ENCODE results near the gene SRC. TPM values are rescaled to one million over a fixed set of nuclear protein-coding genes. Genes with fewer than 3 reads are reported as not detected.

Gene SRC
- polyA plus RNA-seq, 1 of the 3 experiments (the other 2 are of a cell fraction), result 23.8 TPM

DNA sequence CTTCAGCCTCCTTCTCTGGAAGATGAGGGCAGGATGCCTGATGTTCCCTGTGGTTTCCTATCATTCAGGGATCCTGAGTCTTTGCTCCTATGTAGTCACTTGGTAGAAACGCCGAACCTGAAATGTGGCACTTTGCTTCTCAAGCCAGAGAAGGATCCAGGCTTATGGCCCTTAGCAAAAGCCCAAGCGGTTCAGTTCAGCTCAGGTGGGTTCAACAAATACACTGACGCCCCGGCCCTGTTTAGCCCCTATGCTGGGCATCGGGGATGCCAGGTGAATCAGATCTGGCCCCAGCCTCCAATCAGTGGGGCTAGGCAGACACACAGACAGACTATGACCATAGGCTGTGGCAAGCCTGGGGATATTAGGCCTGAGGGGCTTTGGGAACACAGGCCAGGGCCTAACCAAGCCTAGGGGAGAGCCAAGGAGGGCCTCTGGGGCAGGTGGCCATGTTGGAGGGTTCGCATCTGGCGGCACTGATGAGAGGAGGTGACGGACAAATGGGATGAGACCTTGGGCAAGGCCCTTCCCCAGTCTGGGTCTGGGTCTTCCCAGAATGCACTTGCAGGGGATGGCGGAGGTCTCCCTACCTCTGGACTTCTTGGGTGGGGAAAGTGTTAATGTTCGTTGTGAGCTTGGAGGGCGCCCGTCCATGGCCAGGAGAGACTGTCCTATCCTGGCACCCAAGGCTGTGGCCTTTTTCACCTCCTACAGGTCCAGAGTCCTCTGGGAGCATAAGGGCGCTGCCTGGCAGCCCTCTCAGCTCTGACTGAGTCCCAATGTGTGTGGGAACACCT, 17.6 kb upstream of the SRC start:
- Histone ChIP-seq H3K4me3 (ENCODE audit: low read depth in 2 of 2, low read length in 1 of 2) (no peak overlapping the region), H3K27ac (ENCODE audit: low read depth in 2 of 2, low read length in 1 of 2) (peak overlapping the region in 1 of 2 experiments; percentile 53; a peak in 1 of 4 replicates), H3F3A (replicated peaks; ENCODE audit: insufficient read depth) (peaks cover 7% of the 10 kb centered on the region), H3K9ac (no peak overlapping the region), H3K27me3 (ENCODE audit: insufficient read depth) (no peaks in the 10 kb centered on the region), H3K4me2 (no peak overlapping the region), H4K20me1 (ENCODE audit: insufficient read depth) (no peaks in the 10 kb centered on the region), H3K9me2 (no peaks in the 10 kb centered on the region), H2AFZ (ENCODE audit: low read depth) (no peak overlapping the region), H3K36me3 (replicated peaks in 1 of 2; ENCODE audit: control insufficient read depth in 1 of 2, insufficient read depth in 2 of 2, low read length in 1 of 2) (no peaks in the 10 kb centered on the region), H3K9me3 (no peaks in the 10 kb centered on the region), H3K4me1 (ENCODE audit: control insufficient read depth in 1 of 2, insufficient read depth in 2 of 2, low read depth in 1 of 2, low read length in 1 of 2) (peaks cover 0 to 39% of the 10 kb centered on the region in 2 experiments; a peak in 2 of 4 replicates), H3K79me2 (ENCODE audit: insufficient read depth) (no peaks in the 10 kb centered on the region)
- DNase-seq, result no peak
- CTCF ChIA-PET, result interaction anchor here (0.6 to 1.6 kb wide), 5 partner anchors 9 to 127 kb away, joined by 3 to 5 read pairs (median 4); no protein-coding TSS in a partner anchor
- POLR2A ChIA-PET, result no interaction called here
- TF ChIP-seq SIN3A (IDR thresholded peaks at IDR 0.05; ENCODE audit: borderline replicate concordance, low read depth, low read length) (no peak), RAD21 (IDR thresholded peaks at IDR 0.05; ENCODE audit: low read length) (no peak), ELF1 (IDR thresholded peaks at IDR 0.05) (no peak), TEAD4 (IDR thresholded peaks at IDR 0.05; ENCODE audit: borderline replicate concordance, insufficient read depth) (no peak), FOSL2 (IDR thresholded peaks at IDR 0.05; ENCODE audit: borderline replicate concordance, low read depth) (no peak)
- TF ChIP-seq, protein P1, sequence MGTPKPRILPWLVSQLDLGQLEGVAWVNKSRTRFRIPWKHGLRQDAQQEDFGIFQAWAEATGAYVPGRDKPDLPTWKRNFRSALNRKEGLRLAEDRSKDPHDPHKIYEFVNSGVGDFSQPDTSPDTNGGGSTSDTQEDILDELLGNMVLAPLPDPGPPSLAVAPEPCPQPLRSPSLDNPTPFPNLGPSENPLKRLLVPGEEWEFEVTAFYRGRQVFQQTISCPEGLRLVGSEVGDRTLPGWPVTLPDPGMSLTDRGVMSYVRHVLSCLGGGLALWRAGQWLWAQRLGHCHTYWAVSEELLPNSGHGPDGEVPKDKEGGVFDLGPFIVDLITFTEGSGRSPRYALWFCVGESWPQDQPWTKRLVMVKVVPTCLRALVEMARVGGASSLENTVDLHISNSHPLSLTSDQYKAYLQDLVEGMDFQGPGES (IDR thresholded peaks at IDR 0.05; ENCODE audit: low read depth, low read length), result no peak
- TF ChIP-seq, protein P2, sequence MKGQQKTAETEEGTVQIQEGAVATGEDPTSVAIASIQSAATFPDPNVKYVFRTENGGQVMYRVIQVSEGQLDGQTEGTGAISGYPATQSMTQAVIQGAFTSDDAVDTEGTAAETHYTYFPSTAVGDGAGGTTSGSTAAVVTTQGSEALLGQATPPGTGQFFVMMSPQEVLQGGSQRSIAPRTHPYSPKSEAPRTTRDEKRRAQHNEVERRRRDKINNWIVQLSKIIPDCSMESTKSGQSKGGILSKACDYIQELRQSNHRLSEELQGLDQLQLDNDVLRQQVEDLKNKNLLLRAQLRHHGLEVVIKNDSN (IDR thresholded peaks at IDR 0.05; ENCODE audit: borderline replicate concordance, low read depth), result no peak
- 95% methylated on average over 11 of the region's 14 CpGs for WGBS (ENCODE audit: low lambda C conversion rate)

DNA sequence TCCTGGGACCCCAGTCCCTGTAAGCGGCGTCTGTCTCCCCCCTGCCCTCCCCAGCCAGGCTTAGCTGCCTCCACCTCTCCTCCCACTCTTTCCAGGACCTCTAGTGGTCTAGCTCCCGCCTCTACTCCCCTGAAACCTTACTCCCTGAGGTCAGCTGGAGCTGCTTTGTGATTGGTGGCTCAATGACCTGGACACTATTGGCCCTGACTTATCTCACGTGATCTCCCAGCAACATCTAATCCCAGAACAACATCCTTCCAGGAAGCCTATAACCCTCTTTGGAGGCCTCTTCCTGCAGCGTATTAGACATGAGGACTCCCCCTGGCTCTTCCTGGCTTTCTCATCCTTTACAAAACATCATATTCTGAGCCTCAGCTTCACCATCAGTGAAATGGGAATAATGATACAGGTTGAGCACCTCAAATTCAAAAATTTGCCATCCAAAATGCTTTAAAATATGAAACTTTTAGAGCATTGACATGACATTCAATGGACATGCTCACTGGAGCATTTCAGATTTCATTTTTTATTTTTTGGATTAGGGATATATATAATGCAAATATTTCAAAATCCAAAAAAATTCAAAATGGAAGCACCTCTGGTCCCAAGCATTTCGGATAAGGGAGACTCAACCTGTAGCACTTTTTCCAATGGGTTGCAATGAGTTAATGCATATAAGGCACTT, 16.3 kb upstream of the SRC start:
- WGBS (ENCODE audit: low lambda C conversion rate), result 93% methylated on average over 6 of the region's 6 CpGs
- Histone ChIP-seq H3K4me1 (ENCODE audit: control insufficient read depth in 1 of 2, insufficient read depth in 2 of 2, low read depth in 1 of 2, low read length in 1 of 2) (peaks cover 0 to 44% of the 10 kb centered on the region in 2 experiments; a peak in 2 of 4 replicates), H3K79me2 (ENCODE audit: insufficient read depth) (no peaks in the 10 kb centered on the region), H3K9me2 (no peaks in the 10 kb centered on the region), H2AFZ (ENCODE audit: low read depth) (no peak overlapping the region), H3K4me2 (no peak overlapping the region), H4K20me1 (ENCODE audit: insufficient read depth) (no peaks in the 10 kb centered on the region), H3F3A (replicated peaks; ENCODE audit: insufficient read depth) (peaks cover 3% of the 10 kb centered on the region), H3K9ac (no peak overlapping the region), H3K27ac (ENCODE audit: low read depth in 2 of 2, low read length in 1 of 2) (peak overlapping the region in 1 of 2 experiments; percentile 13; a peak in 1 of 4 replicates), H3K4me3 (ENCODE audit: low read depth in 2 of 2, low read length in 1 of 2) (no peak overlapping the region), H3K27me3 (ENCODE audit: insufficient read depth) (no peaks in the 10 kb centered on the region), H3K9me3 (no peaks in the 10 kb centered on the region), H3K36me3 (replicated peaks in 1 of 2; ENCODE audit: control insufficient read depth in 1 of 2, insufficient read depth in 2 of 2, low read length in 1 of 2) (no peaks in the 10 kb centered on the region)
- no peak for DNase-seq
- TF ChIP-seq RCOR1 (IDR thresholded peaks at IDR 0.05; ENCODE audit: low read length) (no peak), MEF2A (IDR thresholded peaks at IDR 0.05; ENCODE audit: borderline replicate concordance, low read depth) (no peak)
- TF ChIP-seq, protein P3, sequence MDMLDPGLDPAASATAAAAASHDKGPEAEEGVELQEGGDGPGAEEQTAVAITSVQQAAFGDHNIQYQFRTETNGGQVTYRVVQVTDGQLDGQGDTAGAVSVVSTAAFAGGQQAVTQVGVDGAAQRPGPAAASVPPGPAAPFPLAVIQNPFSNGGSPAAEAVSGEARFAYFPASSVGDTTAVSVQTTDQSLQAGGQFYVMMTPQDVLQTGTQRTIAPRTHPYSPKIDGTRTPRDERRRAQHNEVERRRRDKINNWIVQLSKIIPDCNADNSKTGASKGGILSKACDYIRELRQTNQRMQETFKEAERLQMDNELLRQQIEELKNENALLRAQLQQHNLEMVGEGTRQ (IDR thresholded peaks at IDR 0.05; ENCODE audit: borderline replicate concordance, low read depth, low read length), result no peak
- TF ChIP-seq, protein P1 (IDR thresholded peaks at IDR 0.05; ENCODE audit: low read depth, low read length), result no peak
- ChIA-PET CTCF (interaction anchor here (1.1 to 3.3 kb wide), 3 partner anchors 10 to 129 kb away, joined by 3 to 21 read pairs (median 5); no protein-coding TSS in a partner anchor), POLR2A (interaction anchor here (0.7 kb wide), 1 partner anchor 15 kb away, joined by 5 read pairs; no protein-coding TSS in a partner anchor)

All from SK-N-SH (cell line).